MCF 10A (cell line): ENCODE measurements around the gene RAB28. TPM values are rescaled to one million over a fixed set of nuclear protein-coding genes. Genes with fewer than 3 reads are reported as not detected.

Source experiments
- BruUV-seq: library from RNA; stranded (reverse); fragments of 400-500 nt; replicated peaks from 2 replicates; lab custom pipeline; 2021; lab: Mats Ljungman, UMichigan
- CTCF ChIA-PET: fragments of 300-600 bp; sonication (Branson Sonifier 250); formaldehyde crosslinking; extraction: SDS; loops from one replicate; lab custom pipeline; 2021; ENCODE audit warnings: antibody characterized with exemption, inconsistent platforms; lab: Yijun Ruan, JAX
- POLR2A ChIA-PET: fragments of 300-600, 350-650 bp; sonication (Branson Sonifier 250); formaldehyde crosslinking; extraction: SDS; loops from one replicate; lab custom pipeline; 2020; ENCODE audit warnings: antibody characterized with exemption, inconsistent platforms; lab: Yijun Ruan, JAX
- DNase-seq: peaks from one replicate; pipeline ENCODE4 v3.0.0-alpha.2; 2018; ENCODE audit not compliant: unreplicated experiment
- H3K27ac Mint-ChIP-seq: one replicate; pipeline ENCODE4 v1.8.0; 2022; ENCODE audit warnings: mild to moderate bottlenecking, low read depth, mixed read lengths; ENCODE audit not compliant: unreplicated experiment
- H3K27me3 Mint-ChIP-seq: one replicate; pipeline ENCODE4 v1.8.0; 2022; ENCODE audit warnings: mixed read lengths; ENCODE audit not compliant: insufficient read depth, unreplicated experiment
- H3K36me3 Mint-ChIP-seq: one replicate; pipeline ENCODE4 v1.8.0; 2022; ENCODE audit warnings: mild to moderate bottlenecking, moderate library complexity, mixed read lengths; ENCODE audit not compliant: insufficient read depth, unreplicated experiment
- H3K4me1 Mint-ChIP-seq: one replicate; pipeline ENCODE4 v1.8.0; 2022; ENCODE audit warnings: mixed read lengths; ENCODE audit not compliant: insufficient read depth, unreplicated experiment
- H3K4me3 Mint-ChIP-seq: one replicate; pipeline ENCODE4 v1.8.0; 2022; ENCODE audit warnings: mild to moderate bottlenecking, moderate library complexity, mixed read lengths; ENCODE audit not compliant: unreplicated experiment
- H3K9me3 Mint-ChIP-seq: one replicate; pipeline ENCODE4 v1.8.0; 2022; ENCODE audit warnings: mixed read lengths; ENCODE audit not compliant: unreplicated experiment
- intact Hi-C: fragments of 100-400 bp; cut with micrococcal nuclease; formaldehyde crosslinking; loops from 2 replicates; pipeline ENCODE4 v1.14.1; 2022
- total RNA-seq: library from RNA; stranded (reverse); gene quantifications from 2 replicates; pipeline ENCODE4 v1.2.3, GENCODE V29; 2022
- TF ChIP-seq, protein P1 (sequence below): fragments of 200-600 bp; IDR thresholded peaks from one replicate; pipeline ENCODE4 v1.8.0; 2022; ENCODE audit warnings: antibody characterized with exemption, mild to moderate bottlenecking; ENCODE audit not compliant: unreplicated experiment

The RAB28 gene
- total RNA-seq, 1 experiment from 2014 or later: 15.9 TPM

DNA sequence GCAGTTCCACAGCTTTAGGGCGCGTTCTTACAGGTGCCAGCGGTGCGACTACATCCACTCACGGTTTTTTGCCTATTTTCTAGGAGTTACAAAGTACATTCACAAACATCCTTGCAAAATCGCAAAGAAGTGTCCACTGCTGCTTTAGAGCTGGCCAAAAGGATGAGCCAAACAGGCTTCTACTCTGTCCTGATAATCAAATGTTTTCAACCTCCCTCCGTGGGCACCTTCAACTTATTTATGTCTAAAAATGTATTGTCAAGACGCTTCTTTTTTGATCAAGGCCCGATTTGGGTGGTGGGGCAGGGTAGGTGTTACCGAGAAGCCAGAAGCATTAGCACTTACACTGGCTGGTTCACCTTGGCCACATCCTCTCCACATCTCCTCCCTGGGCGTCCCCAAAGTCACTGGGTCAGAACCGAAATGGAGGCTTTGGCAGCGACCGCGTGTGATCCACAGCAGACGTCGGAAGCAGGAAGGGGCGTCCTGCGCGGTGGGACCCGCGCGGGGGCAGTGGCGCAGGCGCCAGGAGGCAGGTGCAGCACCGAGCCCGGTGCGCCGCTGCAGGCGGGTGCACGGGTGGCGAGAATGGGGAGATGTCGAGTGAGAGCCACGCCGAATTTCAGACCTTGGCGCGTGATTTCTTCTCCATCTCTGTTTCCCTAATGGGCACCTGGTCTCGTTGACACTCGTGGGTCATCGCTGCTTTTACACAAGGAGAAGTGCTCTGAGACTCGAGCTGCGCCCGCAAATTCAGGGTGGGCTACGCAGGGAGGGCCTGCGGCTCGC lies 43.2 kb upstream of the RAB28 start:
- H3K27ac Mint-ChIP-seq: no peak overlapping the region
- H3K27me3 Mint-ChIP-seq: no peaks in the 10 kb centered on the region
- H3K9me3 Mint-ChIP-seq: no peaks in the 10 kb centered on the region
- no peaks in the 10 kb centered on the region for H3K4me1 Mint-ChIP-seq
- no peaks in the 10 kb centered on the region for H3K36me3 Mint-ChIP-seq
- no peak overlapping the region for H3K4me3 Mint-ChIP-seq
- ChIA-PET POLR2A (no interaction called here), CTCF (interaction anchor here (0.6 kb wide), 1 partner anchor 950 kb away, joined by 3 read pairs; no protein-coding TSS in a partner anchor)
- BruUV-seq: no TSS peak
- intact Hi-C loops: no loop called here
- no peak for DNase-seq
- TF ChIP-seq, protein P1, sequence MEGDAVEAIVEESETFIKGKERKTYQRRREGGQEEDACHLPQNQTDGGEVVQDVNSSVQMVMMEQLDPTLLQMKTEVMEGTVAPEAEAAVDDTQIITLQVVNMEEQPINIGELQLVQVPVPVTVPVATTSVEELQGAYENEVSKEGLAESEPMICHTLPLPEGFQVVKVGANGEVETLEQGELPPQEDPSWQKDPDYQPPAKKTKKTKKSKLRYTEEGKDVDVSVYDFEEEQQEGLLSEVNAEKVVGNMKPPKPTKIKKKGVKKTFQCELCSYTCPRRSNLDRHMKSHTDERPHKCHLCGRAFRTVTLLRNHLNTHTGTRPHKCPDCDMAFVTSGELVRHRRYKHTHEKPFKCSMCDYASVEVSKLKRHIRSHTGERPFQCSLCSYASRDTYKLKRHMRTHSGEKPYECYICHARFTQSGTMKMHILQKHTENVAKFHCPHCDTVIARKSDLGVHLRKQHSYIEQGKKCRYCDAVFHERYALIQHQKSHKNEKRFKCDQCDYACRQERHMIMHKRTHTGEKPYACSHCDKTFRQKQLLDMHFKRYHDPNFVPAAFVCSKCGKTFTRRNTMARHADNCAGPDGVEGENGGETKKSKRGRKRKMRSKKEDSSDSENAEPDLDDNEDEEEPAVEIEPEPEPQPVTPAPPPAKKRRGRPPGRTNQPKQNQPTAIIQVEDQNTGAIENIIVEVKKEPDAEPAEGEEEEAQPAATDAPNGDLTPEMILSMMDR: no peak

DNA sequence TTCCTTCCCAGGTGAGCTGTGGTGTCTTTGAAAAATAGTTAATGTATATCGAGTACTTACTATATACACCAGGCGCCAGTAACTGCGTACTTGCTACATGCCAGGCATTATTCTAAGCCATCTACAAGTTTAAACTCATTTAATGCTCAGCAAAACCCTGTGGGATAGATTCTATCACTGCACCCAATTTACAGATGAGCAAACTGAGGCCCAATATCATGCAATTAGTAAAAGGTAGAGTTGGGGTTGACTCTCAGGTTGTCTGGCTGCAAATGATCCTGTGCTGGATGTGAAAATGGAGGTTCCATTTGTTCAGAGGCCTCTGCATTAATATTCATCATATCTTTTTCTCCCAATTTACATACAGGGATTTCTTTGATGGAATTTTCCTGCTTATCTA lies 42.5 kb upstream of the RAB28 start:
- POLR2A ChIA-PET: no interaction called here
- H3K4me1 Mint-ChIP-seq: no peaks in the 10 kb centered on the region
- no peaks in the 10 kb centered on the region for H3K27me3 Mint-ChIP-seq
- TF ChIP-seq, protein P1: no peak
- no TSS peak for BruUV-seq
- no peak for DNase-seq
- CTCF ChIA-PET: interaction anchor here (0.7 to 2.1 kb wide), 3 partner anchors 14 to 870 kb away, joined by 3 to 8 read pairs (median 3); no protein-coding TSS in a partner anchor
- intact Hi-C loops: no loop called here
- H3K27ac Mint-ChIP-seq: no peak overlapping the region
- H3K4me3 Mint-ChIP-seq: no peak overlapping the region
- H3K36me3 Mint-ChIP-seq: no peaks in the 10 kb centered on the region
- H3K9me3 Mint-ChIP-seq: no peaks in the 10 kb centered on the region

DNA sequence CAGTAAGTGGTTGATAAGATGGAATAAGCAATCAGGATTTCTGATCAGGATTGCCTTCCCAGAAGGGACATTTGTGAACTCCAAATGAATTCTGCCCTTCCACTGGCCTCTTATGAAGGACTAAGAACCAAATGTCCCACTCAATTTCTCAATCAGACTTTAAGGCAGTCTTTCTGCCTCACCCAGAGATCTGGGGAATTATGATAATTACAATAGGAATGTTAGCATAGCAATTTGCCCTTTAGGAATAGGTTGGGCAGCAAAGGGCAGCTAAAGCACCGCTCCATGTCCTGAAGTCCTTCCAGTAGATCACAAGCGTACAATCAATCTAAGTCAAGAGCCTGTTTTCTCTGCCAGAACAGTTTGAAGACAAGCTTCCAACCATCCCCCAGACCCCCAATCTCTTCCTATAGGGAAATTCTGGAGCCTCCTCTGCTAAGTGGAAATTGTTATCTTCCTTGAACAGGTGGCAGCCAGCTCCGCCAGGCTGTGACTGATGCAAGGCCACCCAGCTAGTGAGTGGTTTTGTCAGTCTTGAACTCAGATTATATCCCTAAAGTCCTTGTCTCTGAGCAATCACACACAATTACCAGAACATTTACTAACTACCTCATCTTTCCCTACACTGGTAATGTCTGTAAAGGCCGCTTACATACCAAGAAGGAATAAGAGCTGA lies 41.6 kb upstream of the RAB28 start:
- Mint-ChIP-seq H3K4me1 (no peaks in the 10 kb centered on the region), H3K27me3 (no peaks in the 10 kb centered on the region), H3K9me3 (no peaks in the 10 kb centered on the region), H3K4me3 (no peak overlapping the region), H3K27ac (no peak overlapping the region), H3K36me3 (no peaks in the 10 kb centered on the region)
- intact Hi-C loops: no loop called here
- TF ChIP-seq, protein P1: no peak
- no TSS peak for BruUV-seq
- no peak for DNase-seq
- ChIA-PET CTCF (interaction anchor here (0.8 to 2.1 kb wide), 5 partner anchors 8 to 673 kb away, joined by 3 to 8 read pairs (median 3); no protein-coding TSS in a partner anchor), POLR2A (interaction anchor here (0.7 kb wide), 1 partner anchor 10 kb away, joined by 3 read pairs; no protein-coding TSS in a partner anchor)
